OCI-LY7 (cell line): ENCODE data around the gene LRP1B.

Experiments
- EZH2phosphoT487 ChIP-seq: fragments of 200-600 bp; sonication (generic); IDR thresholded peaks from 2 replicates; pipeline ENCODE4 v1.6.1; 2018; ENCODE audit warnings: low read depth, borderline replicate concordance, mild to moderate bottlenecking, mixed run types, antibody characterized with exemption, low read length, moderate library complexity, mixed read lengths
- TF ChIP-seq, protein P1 (sequence below): fragments of 200-600 bp; sonication (generic); conservative IDR thresholded peaks from 2 replicates; pipeline ENCODE4 v1.5.1; 2014; ENCODE audit warnings: mild to moderate bottlenecking, antibody characterized with exemption, low read length, moderate library complexity, mixed read lengths

DNA sequence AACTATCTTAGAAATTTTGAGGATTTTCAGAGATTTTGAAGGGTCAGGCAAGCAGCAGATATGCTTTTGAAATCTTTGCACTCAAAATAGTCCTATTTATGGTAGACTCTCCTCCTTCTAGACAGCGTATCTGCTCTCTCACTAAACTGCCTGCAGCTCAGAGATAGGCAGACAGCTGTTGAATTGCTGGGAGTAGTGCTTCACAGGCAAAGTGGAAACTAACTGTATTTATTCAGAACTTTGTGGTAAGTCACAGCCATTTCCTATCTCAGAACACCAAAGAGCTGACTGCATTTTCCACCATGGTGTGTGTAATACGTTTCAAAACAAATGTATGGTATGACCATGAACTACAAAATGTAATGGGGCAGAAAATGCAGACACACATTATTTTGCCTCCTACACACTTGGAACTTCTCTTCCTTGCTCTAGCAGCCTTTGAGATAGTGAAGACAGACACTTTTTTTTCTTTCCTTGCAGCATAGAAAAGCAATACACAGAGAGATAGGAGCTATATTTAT is 352.4 kb downstream of the LRP1B start:
- TF ChIP-seq, protein P1, sequence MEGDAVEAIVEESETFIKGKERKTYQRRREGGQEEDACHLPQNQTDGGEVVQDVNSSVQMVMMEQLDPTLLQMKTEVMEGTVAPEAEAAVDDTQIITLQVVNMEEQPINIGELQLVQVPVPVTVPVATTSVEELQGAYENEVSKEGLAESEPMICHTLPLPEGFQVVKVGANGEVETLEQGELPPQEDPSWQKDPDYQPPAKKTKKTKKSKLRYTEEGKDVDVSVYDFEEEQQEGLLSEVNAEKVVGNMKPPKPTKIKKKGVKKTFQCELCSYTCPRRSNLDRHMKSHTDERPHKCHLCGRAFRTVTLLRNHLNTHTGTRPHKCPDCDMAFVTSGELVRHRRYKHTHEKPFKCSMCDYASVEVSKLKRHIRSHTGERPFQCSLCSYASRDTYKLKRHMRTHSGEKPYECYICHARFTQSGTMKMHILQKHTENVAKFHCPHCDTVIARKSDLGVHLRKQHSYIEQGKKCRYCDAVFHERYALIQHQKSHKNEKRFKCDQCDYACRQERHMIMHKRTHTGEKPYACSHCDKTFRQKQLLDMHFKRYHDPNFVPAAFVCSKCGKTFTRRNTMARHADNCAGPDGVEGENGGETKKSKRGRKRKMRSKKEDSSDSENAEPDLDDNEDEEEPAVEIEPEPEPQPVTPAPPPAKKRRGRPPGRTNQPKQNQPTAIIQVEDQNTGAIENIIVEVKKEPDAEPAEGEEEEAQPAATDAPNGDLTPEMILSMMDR, result no peak
- TF ChIP-seq EZH2phosphoT487, result no peak
